Body of pancreas (tissue), 4 donors: ENCODE measurements around the gene NPTN. TPM values are rescaled to one million over a fixed set of nuclear protein-coding genes. Genes with fewer than 3 reads are reported as not detected.

Experiments
- ATAC-seq: fragments of 150-250 bp; one replicate; pipeline ENCODE4 v1.9.1; 2016
- DNase-seq, 4 donors: peaks; one replicate each; pipeline ENCODE4 v3.0.0-alpha.2; 2019
- H3K27ac ChIP-seq, 4 donors: fragments of 200-600 bp; sonication (generic); 1 replicate in 3 of 4; 2 replicates in 1 of 4; pipeline versions ENCODE4 v1.5.1 to v1.6.1; 2016 to 2019; ENCODE audit warnings: mild to moderate bottlenecking in 1 of 4, mixed read lengths in 1 of 4, moderate library complexity in 1 of 4
- H3K27me3 ChIP-seq, 2 donors: fragments of 200-600 bp; sonication (generic); one replicate each; pipeline ENCODE4 v1.6.0; 2016; ENCODE audit warnings: mild to moderate bottlenecking in 1 of 2
- H3K36me3 ChIP-seq, 2 donors: fragments of 200-600 bp; sonication (generic); replicated peaks in 1 of 2; 2 replicates each; pipeline ENCODE4 v1.5.1; 2016; ENCODE audit warnings: low read depth in 2 of 2; ENCODE audit not compliant: insufficient read depth in 1 of 2
- H3K4me1 ChIP-seq: fragments of 200-600 bp; sonication (generic); one replicate; pipeline ENCODE4 v1.6.0; 2016
- H3K4me3 ChIP-seq, 2 donors: fragments of 200-600 bp; sonication (generic); 1 replicate in 1 of 2; 2 replicates in 1 of 2; pipeline ENCODE4 v1.5.1; 2016 to 2019
- H3K9me3 ChIP-seq, 3 donors: fragments of 200-600 bp; sonication (generic); 1 replicate in 2 of 3; 2 replicates in 1 of 3; pipeline ENCODE4 v1.5.1; 2016
- POLR2A ChIP-seq, 3 donors: fragments of 450-650 bp; IDR thresholded peaks; one replicate each; pipeline ENCODE4 v1.6.1; 2016; ENCODE audit warnings: antibody characterized with exemption in 3 of 3, mild to moderate bottlenecking in 2 of 3
- WGBS, 2 donors: methylation state at CpG; one replicate each; pipeline ENCODE4 v1.1.5; 2017; 5-methylcytosine and 5-hydroxymethylcytosine counted together
- intact Hi-C: fragments of 100-400 bp; cut with DNase I; formaldehyde crosslinking; loops from one replicate; pipeline ENCODE4 v1.15.1; 2023
- total RNA-seq, 2 donors: library from RNA; depleted of rRNA; stranded (reverse); fragments of >200 nt; gene quantifications; one replicate each; pipeline ENCODE4 v1.1.0, GENCODE V29; 2016
- TF ChIP-seq, protein P1 (sequence below), 7 experiments: fragments of 450-650 bp in 4 of 7; fragments of 200-600 bp in 3 of 7; sonication (generic) in 3 of 7; IDR thresholded peaks; one replicate each; pipeline ENCODE4 v1.5.1; 2016 to 2019; ENCODE audit warnings: antibody characterized with exemption in 7 of 7

The NPTN gene
- total RNA-seq, 2 donors from 2014 or later = 34.2 to 39.9 TPM

DNA sequence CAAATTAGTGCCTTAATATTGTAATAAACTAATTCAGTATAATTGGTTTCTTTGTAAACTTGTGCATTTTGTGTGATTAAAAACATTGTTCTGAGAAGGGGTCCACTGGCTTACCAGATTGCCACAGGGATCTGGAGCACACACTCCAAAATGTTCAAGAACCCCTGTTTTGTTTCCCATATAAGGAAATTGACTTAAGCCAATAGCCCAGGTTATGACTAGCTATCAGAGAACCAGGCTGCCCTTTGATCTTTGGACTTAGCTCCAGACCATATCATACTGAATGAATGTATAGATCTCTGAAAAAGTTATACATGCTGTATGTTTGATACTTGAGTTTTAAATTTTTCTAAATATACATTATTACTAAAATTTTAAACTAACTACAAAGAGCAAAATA lies 91.7 kb downstream of the NPTN start:
- TF ChIP-seq, protein P1, sequence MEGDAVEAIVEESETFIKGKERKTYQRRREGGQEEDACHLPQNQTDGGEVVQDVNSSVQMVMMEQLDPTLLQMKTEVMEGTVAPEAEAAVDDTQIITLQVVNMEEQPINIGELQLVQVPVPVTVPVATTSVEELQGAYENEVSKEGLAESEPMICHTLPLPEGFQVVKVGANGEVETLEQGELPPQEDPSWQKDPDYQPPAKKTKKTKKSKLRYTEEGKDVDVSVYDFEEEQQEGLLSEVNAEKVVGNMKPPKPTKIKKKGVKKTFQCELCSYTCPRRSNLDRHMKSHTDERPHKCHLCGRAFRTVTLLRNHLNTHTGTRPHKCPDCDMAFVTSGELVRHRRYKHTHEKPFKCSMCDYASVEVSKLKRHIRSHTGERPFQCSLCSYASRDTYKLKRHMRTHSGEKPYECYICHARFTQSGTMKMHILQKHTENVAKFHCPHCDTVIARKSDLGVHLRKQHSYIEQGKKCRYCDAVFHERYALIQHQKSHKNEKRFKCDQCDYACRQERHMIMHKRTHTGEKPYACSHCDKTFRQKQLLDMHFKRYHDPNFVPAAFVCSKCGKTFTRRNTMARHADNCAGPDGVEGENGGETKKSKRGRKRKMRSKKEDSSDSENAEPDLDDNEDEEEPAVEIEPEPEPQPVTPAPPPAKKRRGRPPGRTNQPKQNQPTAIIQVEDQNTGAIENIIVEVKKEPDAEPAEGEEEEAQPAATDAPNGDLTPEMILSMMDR (IDR thresholded peaks at IDR 0.05) = no peak
- TF ChIP-seq POLR2A (IDR thresholded peaks at IDR 0.05) = no peak
- ATAC-seq (no peak), DNase-seq (no peak)
- Histone ChIP-seq H3K9me3 (no peaks in the 10 kb centered on the region), H3K4me1 (no peaks in the 10 kb centered on the region), H3K4me3 (no peak overlapping the region), H3K27me3 (no peaks in the 10 kb centered on the region), H3K36me3 (no peaks in the 10 kb centered on the region), H3K27ac (no peak overlapping the region)
- intact Hi-C loops = no loop called here

DNA sequence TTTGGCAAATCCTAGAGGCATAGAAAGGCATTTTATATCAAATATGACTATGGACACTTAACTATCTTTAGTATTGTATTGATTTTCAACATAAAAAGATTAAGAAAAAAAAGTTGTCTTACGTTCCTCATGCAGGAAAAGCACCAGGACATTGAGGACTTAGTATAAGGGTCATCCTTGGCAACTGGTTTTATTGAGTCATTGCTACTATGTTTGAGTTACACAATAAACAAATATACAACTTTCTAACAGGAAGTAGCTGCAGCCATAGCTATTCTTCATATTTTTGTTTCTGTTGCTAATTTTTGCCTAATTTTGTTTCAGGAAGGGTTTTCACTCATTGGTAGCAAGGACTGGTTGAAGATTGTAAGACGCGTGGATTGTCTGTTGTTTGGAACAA lies 93.0 kb downstream of the NPTN start:
- Histone ChIP-seq H3K27me3 (no peaks in the 10 kb centered on the region), H3K27ac (no peak overlapping the region), H3K9me3 (no peaks in the 10 kb centered on the region), H3K4me3 (no peak overlapping the region), H3K36me3 (no peaks in the 10 kb centered on the region), H3K4me1 (no peaks in the 10 kb centered on the region)
- TF ChIP-seq POLR2A (IDR thresholded peaks at IDR 0.05) = no peak
- TF ChIP-seq, protein P1 (IDR thresholded peaks at IDR 0.05) = no peak
- DNase-seq = no peak
- ATAC-seq = no peak
- WGBS, 2 donors = 62 to 65% methylated on average over 3 of the region's 3 CpGs
- intact Hi-C loops = no loop called here

DNA sequence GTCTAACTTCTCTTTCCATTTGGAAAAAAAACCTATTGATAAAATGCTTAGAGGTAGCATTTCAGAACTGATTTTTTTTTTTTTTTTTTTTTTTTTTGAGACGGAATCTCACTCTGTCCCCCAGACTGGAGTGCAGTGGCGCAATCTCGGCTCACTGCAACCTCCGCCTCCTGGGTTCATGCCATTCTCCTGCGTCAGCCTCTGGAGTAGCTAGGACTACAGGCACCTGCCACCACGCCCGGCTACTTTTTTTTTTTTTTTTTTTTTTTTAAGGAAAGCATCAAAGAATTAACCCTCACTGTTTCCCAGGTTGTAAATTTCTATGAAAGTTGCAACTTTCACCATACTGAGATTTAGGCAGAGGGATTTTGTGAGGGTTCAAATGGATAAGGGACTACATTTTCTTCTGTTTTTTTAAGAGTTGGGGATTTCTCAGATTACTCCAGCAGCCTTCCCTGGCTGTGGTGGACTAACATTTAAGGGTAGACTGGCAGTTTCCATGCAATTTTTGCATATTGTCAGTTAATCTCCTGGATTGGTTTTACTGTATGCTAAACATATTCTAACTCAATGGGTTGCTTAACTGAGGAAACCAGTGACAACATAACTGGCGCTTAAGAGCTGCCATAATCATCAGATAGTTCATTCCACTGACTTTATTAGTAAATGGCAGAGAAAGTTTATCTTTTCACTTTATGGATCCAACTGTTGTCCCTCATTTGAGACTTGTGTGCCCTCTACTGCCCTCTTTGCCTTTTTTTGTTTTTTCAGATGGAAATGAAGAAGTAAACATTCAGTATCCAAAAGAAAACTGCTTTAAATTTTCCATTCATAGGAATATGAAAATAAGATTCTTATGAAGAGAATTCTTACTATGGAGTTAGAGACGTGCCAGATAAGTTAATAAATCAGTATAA lies 93.7 kb downstream of the NPTN start:
- H3K27me3 ChIP-seq = no peaks in the 10 kb centered on the region
- DNase-seq = no peak
- TF ChIP-seq, protein P1 (IDR thresholded peaks at IDR 0.05) = no peak
- no peak for TF ChIP-seq POLR2A (IDR thresholded peaks at IDR 0.05)
- 71 to 76% methylated on average over 9 of the region's 9 CpGs for WGBS, 2 donors
- no peaks in the 10 kb centered on the region for H3K36me3 ChIP-seq
- H3K9me3 ChIP-seq = no peaks in the 10 kb centered on the region
- no peak overlapping the region for H3K27ac ChIP-seq
- H3K4me1 ChIP-seq = no peaks in the 10 kb centered on the region
- no peak for ATAC-seq
- intact Hi-C loops = no loop called here
- no peak overlapping the region for H3K4me3 ChIP-seq

DNA sequence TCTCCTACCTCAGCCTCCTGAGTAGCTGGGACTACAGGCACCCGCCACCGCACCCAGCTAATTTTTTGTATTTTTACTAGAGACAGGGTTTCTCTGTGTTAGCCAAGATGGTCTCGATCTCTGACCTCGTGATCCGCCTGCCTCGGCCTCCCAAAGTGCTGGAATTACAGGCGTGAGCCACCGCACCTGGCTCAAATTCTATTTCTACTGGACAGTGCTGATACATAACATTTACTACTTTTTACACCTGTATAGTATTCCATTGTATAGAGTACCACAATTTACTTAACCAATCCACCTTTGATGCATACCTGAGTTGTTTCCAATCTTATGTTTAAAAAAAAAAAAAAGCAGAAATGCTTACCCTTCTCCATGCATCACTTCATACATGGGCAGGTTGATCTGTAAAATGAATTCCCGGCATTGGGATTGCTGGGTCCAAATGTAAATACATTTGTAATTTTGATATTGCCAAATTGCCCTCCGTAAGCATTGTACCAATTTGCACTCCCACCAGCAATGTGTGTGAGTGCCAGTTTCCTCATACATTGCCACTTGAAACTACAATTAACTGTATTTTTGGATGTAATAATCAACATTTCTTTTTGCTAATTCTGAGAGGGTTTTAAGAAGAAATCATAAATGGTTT lies 94.5 kb downstream of the NPTN start:
- no peaks in the 10 kb centered on the region for H3K4me1 ChIP-seq
- H3K9me3 ChIP-seq = no peaks in the 10 kb centered on the region

More for the DNA sequence above, 94.5 kb downstream of the NPTN start:
- 96 to 98% methylated on average over 10 of the region's 10 CpGs for WGBS, 2 donors
- DNase-seq (no peak), ATAC-seq (no peak)
- Histone ChIP-seq H3K27me3 (no peaks in the 10 kb centered on the region), H3K36me3 (no peaks in the 10 kb centered on the region), H3K4me3 (no peak overlapping the region), H3K27ac (no peak overlapping the region)
- intact Hi-C loops = no loop called here
- TF ChIP-seq, protein P1 (IDR thresholded peaks at IDR 0.05) = no peak
- TF ChIP-seq POLR2A (IDR thresholded peaks at IDR 0.05) = no peak
